ENCODE measurements around the gene SULT1C4.

SULT1C4 gene

GRCh38 chr2:108409768-108410167 lies 32.0 kb downstream of the SULT1C4 start:
- no peaks in the 10 kb centered on the region for H3K27me3 Mint-ChIP-seq (ENCODE audit: low read depth)

GRCh38 chr2:108412995-108413710 lies 35.4 kb downstream of the SULT1C4 start:
- Mint-ChIP-seq H3K27me3 (ENCODE audit: low read depth) (no peaks in the 10 kb centered on the region), H3K9me3 (no peaks in the 10 kb centered on the region), H3K27ac (no peak overlapping the region), H3K36me3 (ENCODE audit: low read depth) (no peaks in the 10 kb centered on the region), H3K4me1 (no peaks in the 10 kb centered on the region), H3K4me3 (no peak overlapping the region)
- TF ChIP-seq CTCF (IDR thresholded peaks at IDR 0.05; ENCODE audit: unreplicated experiment in 3 of 3) = no peak

More at GRCh38 chr2:108409768-108410167, 32.0 kb downstream of the SULT1C4 start:
- Mint-ChIP-seq H3K9me3 (peaks cover 5% of the 10 kb centered on the region), H3K27ac (no peak overlapping the region), H3K36me3 (ENCODE audit: low read depth) (no peaks in the 10 kb centered on the region), H3K4me1 (no peaks in the 10 kb centered on the region), H3K4me3 (no peak overlapping the region)
- no peak for TF ChIP-seq CTCF (IDR thresholded peaks at IDR 0.05; ENCODE audit: unreplicated experiment in 3 of 3)

- Mint-ChIP-seq H3K27me3 (ENCODE audit: low read depth) (no peaks in the 10 kb centered on the region), H3K4me1 (no peaks in the 10 kb centered on the region), H3K9me3 (no peaks in the 10 kb centered on the region), H3K27ac (no peak overlapping the region), H3K36me3 (ENCODE audit: low read depth) (no peaks in the 10 kb centered on the region), H3K4me3 (no peak overlapping the region)
- TF ChIP-seq CTCF (IDR thresholded peaks at IDR 0.05; ENCODE audit: unreplicated experiment in 3 of 3) = no peak
Measured at GRCh38 chr2:108413711-108414095, 35.9 kb downstream of the SULT1C4 start.

- no peaks in the 10 kb centered on the region for H3K36me3 Mint-ChIP-seq (ENCODE audit: low read depth)
- no peaks in the 10 kb centered on the region for H3K27me3 Mint-ChIP-seq (ENCODE audit: low read depth)
- no peak overlapping the region for H3K27ac Mint-ChIP-seq
- H3K4me1 Mint-ChIP-seq = no peaks in the 10 kb centered on the region
- no peaks in the 10 kb centered on the region for H3K9me3 Mint-ChIP-seq
- no peak overlapping the region for H3K4me3 Mint-ChIP-seq
- TF ChIP-seq CTCF (IDR thresholded peaks at IDR 0.05; ENCODE audit: unreplicated experiment in 3 of 3) = no peak
Measured at GRCh38 chr2:108414256-108414876, 36.6 kb downstream of the SULT1C4 start.

GRCh38 chr2:108414945-108415344 lies 37.2 kb downstream of the SULT1C4 start:
- Mint-ChIP-seq H3K4me3 (no peak overlapping the region), H3K27ac (no peak overlapping the region), H3K9me3 (no peaks in the 10 kb centered on the region), H3K4me1 (no peaks in the 10 kb centered on the region), H3K36me3 (ENCODE audit: low read depth) (no peaks in the 10 kb centered on the region), H3K27me3 (ENCODE audit: low read depth) (no peaks in the 10 kb centered on the region)
- no peak for TF ChIP-seq CTCF (IDR thresholded peaks at IDR 0.05; ENCODE audit: unreplicated experiment in 3 of 3)

GRCh38 chr2:108417254-108417653 lies 39.5 kb downstream of the SULT1C4 start:
- H3K27ac Mint-ChIP-seq = no peak overlapping the region
- no peaks in the 10 kb centered on the region for H3K36me3 Mint-ChIP-seq (ENCODE audit: low read depth)
- no peak for TF ChIP-seq CTCF (IDR thresholded peaks at IDR 0.05; ENCODE audit: unreplicated experiment in 3 of 3)
- no peaks in the 10 kb centered on the region for H3K9me3 Mint-ChIP-seq
- no peaks in the 10 kb centered on the region for H3K4me1 Mint-ChIP-seq
- no peak overlapping the region for H3K4me3 Mint-ChIP-seq
- H3K27me3 Mint-ChIP-seq (ENCODE audit: low read depth) = no peaks in the 10 kb centered on the region

Measured in nephron (organoid).